CD4-positive, alpha-beta T cell treated with Interleukin-15 for 4 hours (primary cell): ENCODE measurements around the gene IFITM2.
A peak's percentile ranks its signal among the peaks of the same experiment; 100 is the strongest.

Source experiments
- DNase-seq: peaks from one replicate; pipeline ENCODE4 v3.0.0-alpha.2; 2020; ENCODE audit warnings: low spot score

IFITM2 gene

GRCh38 chr11:293271-293851 lies 14.3 kb upstream of the IFITM2 start:
- no peak for DNase-seq

GRCh38 chr11:293852-294661 lies 13.6 kb upstream of the IFITM2 start:
- no peak for DNase-seq

GRCh38 chr11:294780-295179 lies 12.8 kb upstream of the IFITM2 start:
- no peak for DNase-seq

- DNase-seq: no peak
Observed at GRCh38 chr11:295351-296170, 12.1 kb upstream of the IFITM2 start.

GRCh38 chr11:296171-297050 lies 11.2 kb upstream of the IFITM2 start:
- DNase-seq: no peak

GRCh38 chr11:297051-297585 lies 10.5 kb upstream of the IFITM2 start:
- DNase-seq: no peak

- DNase-seq: no peak
Observed at GRCh38 chr11:297586-298405, 9.8 kb upstream of the IFITM2 start.

GRCh38 chr11:298406-299065 lies 9.1 kb upstream of the IFITM2 start:
- DNase-seq: no peak

- DNase-seq: no peak
Observed at GRCh38 chr11:299081-299891, 8.3 kb upstream of the IFITM2 start, which contains the start of gene IFITM5. Gene IFITM5, minus strand, starts transcription at chr11:299526. Its CDS starts 36 bp downstream, at chr11:299490.

GRCh38 chr11:299951-300735 lies 7.5 kb upstream of the IFITM2 start:
- no peak for DNase-seq

GRCh38 chr11:303363-303762 lies 4.3 kb upstream of the IFITM2 start:
- DNase-seq: no peak

- DNase-seq: no peak
Observed at GRCh38 chr11:304061-304506, 3.5 kb upstream of the IFITM2 start.

- peak; percentile 74 for DNase-seq
Observed at GRCh38 chr11:304915-305843, 2.4 kb upstream of the IFITM2 start.

GRCh38 chr11:305844-306211 lies 1.8 kb upstream of the IFITM2 start:
- no peak for DNase-seq

- no peak for DNase-seq
Observed at GRCh38 chr11:306645-307371, 808 bp upstream of the IFITM2 start.
